GM12878 (cell line): Measurements from ENCODE around the gene IL4I1. TPM values are rescaled to one million over a fixed set of nuclear protein-coding genes. Genes with fewer than 3 reads are reported as not detected.

Experiments used
- ATAC-seq: fragments of 200-7000 bp; cut with Tn5 transposase; 3 replicates; pipeline ENCODE4 v1.9.1; 2020; ENCODE audit warnings: mild to moderate bottlenecking, moderate library complexity
- BruUV-seq: library from RNA; stranded (reverse); fragments of 400-500 nt; replicated peaks from 2 replicates; lab custom pipeline; 2021; lab: Mats Ljungman, UMichigan
- CTCF ChIA-PET: fragments of 300-600 bp; sonication (Branson Sonifier 250); formaldehyde crosslinking; extraction: SDS; loops from one replicate; lab custom pipeline; 2021; ENCODE audit warnings: inconsistent platforms; lab: Yijun Ruan, JAX
- POLR2A ChIA-PET: fragments of 350-600 bp; formaldehyde crosslinking; extraction: SDS; loops from one replicate; lab custom pipeline; 2021; ENCODE audit warnings: inconsistent platforms; lab: Charles Lee
- RAD21 ChIA-PET: fragments of 300-600 bp; sonication (Branson Sonifier 250); formaldehyde crosslinking; loops from one replicate; lab custom pipeline; 2023; ENCODE audit warnings: antibody characterized with exemption; ENCODE audit not compliant: unreplicated experiment; lab: Charles Lee
- SMC1A ChIA-PET: fragments of 300-600 bp; sonication (Branson Sonifier 250); formaldehyde crosslinking; loops from one replicate; lab custom pipeline; 2023; ENCODE audit not compliant: unreplicated experiment, uncharacterized antibody; lab: Charles Lee
- DNase-seq: peaks from one replicate; pipeline ENCODE4 v3.0.0-alpha.2; 2011; ENCODE audit warnings: low read depth, low spot score
- FAIRE-seq: peaks from 3 replicates; lab custom pipeline; 2011; peaks lifted over from hg19 to GRCh38; lab: Jason Lieb, UNC
- H2AFZ ChIP-seq: 2 replicates; pipeline ENCODE4 v1.6.0; 2011; ENCODE audit warnings: low read depth, low read length, control low read depth; ENCODE audit not compliant: control insufficient read depth
- H3K27ac ChIP-seq: 2 replicates; pipeline ENCODE4 v1.5.1; 2011; ENCODE audit warnings: control low read depth; ENCODE audit not compliant: control insufficient read depth, insufficient read depth
- H3K27me3 ChIP-seq, 2 experiments: replicated peaks in 1 of 2; 2 replicates each; pipeline versions ENCODE4 v1.6.0 to v1.6.1; 2011; ENCODE audit warnings: low read length in 1 of 2; ENCODE audit not compliant: control insufficient read depth in 2 of 2, insufficient read depth in 2 of 2
- H3K36me3 ChIP-seq, 2 experiments: 2 replicates each; pipeline ENCODE4 v1.5.1; 2011; ENCODE audit warnings: low read length in 1 of 2; ENCODE audit not compliant: control insufficient read depth in 2 of 2, insufficient read depth in 2 of 2
- H3K4me1 ChIP-seq: 2 replicates; pipeline ENCODE4 v1.6.1; 2011; ENCODE audit warnings: mild to moderate bottlenecking, low read length, moderate library complexity, mixed read lengths; ENCODE audit not compliant: control insufficient read depth, insufficient read depth
- H3K4me2 ChIP-seq: 2 replicates; pipeline ENCODE4 v1.6.0; 2011; ENCODE audit warnings: control low read depth; ENCODE audit not compliant: control insufficient read depth, insufficient read depth
- H3K4me3 ChIP-seq: fragments of 200-600 bp; sonication (generic); 2 replicates; pipeline ENCODE4 v1.5.1; 2016
- H3K79me2 ChIP-seq: 2 replicates; pipeline ENCODE4 v1.6.0; 2011; ENCODE audit warnings: low read length; ENCODE audit not compliant: control insufficient read depth, insufficient read depth
- H3K9ac ChIP-seq: 2 replicates; pipeline ENCODE4 v1.8.0; 2011; ENCODE audit warnings: low read length, control low read depth, mixed read lengths; ENCODE audit not compliant: control insufficient read depth, insufficient read depth
- H3K9me3 ChIP-seq: replicated peaks from 3 replicates; pipeline ENCODE4 v1.5.1; 2011; ENCODE audit warnings: mild to moderate bottlenecking, low read length; ENCODE audit not compliant: control insufficient read depth, insufficient read depth
- H4K20me1 ChIP-seq: 2 replicates; pipeline ENCODE4 v1.6.0; 2011; ENCODE audit not compliant: control insufficient read depth, insufficient read depth
- FOXM1 ChIP-seq: IDR thresholded peaks from 2 replicates; pipeline ENCODE4 v1.6.1; 2012; ENCODE audit warnings: low read depth, mild to moderate bottlenecking, inconsistent platforms, low read length, moderate library complexity
- POLR2A ChIP-seq: IDR thresholded peaks from 2 replicates; pipeline ENCODE4 v1.6.1; 2011; ENCODE audit warnings: low read depth, mild to moderate bottlenecking, low read length
- STAT1 ChIP-seq: fragments of 450-650 bp; conservative IDR thresholded peaks from 2 replicates; pipeline ENCODE4 v1.6.1; 2014; ENCODE audit warnings: antibody characterized with exemption, mild to moderate bottlenecking
- WGBS: methylation state at CpG from one replicate; pipeline ENCODE4 v1.1.6; 2016; ENCODE audit warnings: low lambda C conversion rate; ENCODE audit not compliant: insufficient replicate concordance, insufficient coverage; ENCODE audit errors: missing lambda C conversion rate; 5-methylcytosine and 5-hydroxymethylcytosine counted together
- in situ Hi-C: fragments of 300-500 bp; cut with MboI; formaldehyde crosslinking; loops from 9 replicates; pipeline ENCODE4 v1.14.3; 2018; ENCODE audit warnings: mixed read lengths
- intact Hi-C: fragments of 100-400 bp; cut with micrococcal nuclease; formaldehyde crosslinking; loops from one replicate; pipeline ENCODE4 v1.14.2; 2022; ENCODE audit not compliant: unreplicated experiment
- polyA plus RNA-seq, 11 experiments: library from polyadenylated mRNA; depleted of rRNA in 4 of 11; unstranded in 6 of 11; stranded (reverse) in 5 of 11; fragments of >200 nt; fragmentation: Nextera tagmentation in 4 of 11; fragmentation: Illumina TruSeq in 1 of 11; extraction: Ambion mirVana in 4 of 11; extraction: Trizol in 1 of 11; gene quantifications; 1 replicate in 1 of 11; 2 replicates in 10 of 11; pipeline versions ENCODE4 v1.2.1 to v1.2.3, GENCODE V29; 2011 to 2016; ENCODE audit warnings: inconsistent platforms in 2 of 11, missing spikeins in 2 of 11, low read depth in 1 of 11
- total RNA-seq, 4 experiments: library from RNA; depleted of rRNA in 3 of 4; stranded (reverse); fragments of >200 nt in 3 of 4; fragmentation: Illumina TruSeq in 1 of 4; extraction: Trizol in 1 of 4; gene quantifications; 2 replicates each; pipeline versions ENCODE4 v1.2.1 to v1.2.3, GENCODE V29; 2013 to 2021

Gene IL4I1
- total and polyA plus RNA-seq, 10 of the 15 experiments (the other 5 are each of a cell fraction or from before 2014, with no cell fraction given): 0.62 to 83.8 (median 42.8) TPM

- peaks cover 6% of the 10 kb centered on the region for H3K79me2 ChIP-seq
- H4K20me1 ChIP-seq: no peaks in the 10 kb centered on the region
- H3K9ac ChIP-seq: no peak overlapping the region
- no peak overlapping the region for H3K4me2 ChIP-seq
- in situ Hi-C loops (no loop called here), intact Hi-C loops (no loop called here)
- 79% methylated on average over 21 of the region's 21 CpGs for WGBS
- peaks cover 0 to 14% of the 10 kb centered on the region in 2 experiments; a peak in 3 of 4 replicates for H3K36me3 ChIP-seq
- no peak for FAIRE-seq
- DNase-seq: no peak
- peak; percentile 42; the same call in 1 of the 2 replicates for TF ChIP-seq POLR2A
- TF ChIP-seq FOXM1: no peak
- peaks cover 8% of the 10 kb centered on the region for H3K4me1 ChIP-seq
- H3K4me3 ChIP-seq: no peak overlapping the region
- H2AFZ ChIP-seq: no peak overlapping the region
- ChIA-PET POLR2A (no interaction called here), CTCF (no interaction called here), SMC1A (no interaction called here), RAD21 (no interaction called here)
- TSS peak; percentile 43 for BruUV-seq
- no peaks in the 10 kb centered on the region for H3K9me3 ChIP-seq
- no peaks in the 10 kb centered on the region for H3K27me3 ChIP-seq
- no peak for ATAC-seq
- no peak overlapping the region for H3K27ac ChIP-seq
Measured at GRCh38 chr19:49855676-49856573, 40.8 kb downstream of the IL4I1 start.

DNA sequence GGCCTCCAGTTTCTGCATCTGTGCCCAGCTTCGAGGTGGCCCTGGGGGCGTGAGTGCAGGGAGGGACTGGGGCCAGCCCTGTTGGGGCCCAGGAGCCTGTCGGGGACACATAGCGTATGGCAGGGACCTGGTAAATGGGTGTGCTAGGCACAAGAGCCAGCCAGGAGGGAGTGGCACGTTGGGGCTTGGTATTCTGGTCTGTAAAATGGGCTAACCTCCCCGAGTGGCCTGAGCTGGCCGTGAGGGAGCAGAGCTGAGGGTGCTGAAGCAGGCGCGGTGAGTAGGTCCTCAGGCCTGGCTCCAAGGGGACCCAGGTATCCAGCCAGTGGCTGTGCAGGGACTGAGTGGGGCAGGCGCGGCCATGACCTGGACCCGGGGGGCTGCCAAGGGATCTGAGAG lies 41.4 kb downstream of the IL4I1 start:
- Histone ChIP-seq H4K20me1 (no peaks in the 10 kb centered on the region), H3K4me2 (no peak overlapping the region), H3K79me2 (peaks cover 6% of the 10 kb centered on the region), H3K4me1 (peaks cover 8% of the 10 kb centered on the region), H3K27ac (no peak overlapping the region), H2AFZ (no peak overlapping the region), H3K9me3 (no peaks in the 10 kb centered on the region), H3K36me3 (peaks cover 0 to 14% of the 10 kb centered on the region in 2 experiments; a peak in 2 of 4 replicates), H3K4me3 (no peak overlapping the region), H3K27me3 (no peaks in the 10 kb centered on the region), H3K9ac (no peak overlapping the region)
- no peak for ATAC-seq
- ChIA-PET SMC1A (no interaction called here), RAD21 (no interaction called here), POLR2A (no interaction called here), CTCF (no interaction called here)
- in situ Hi-C loops: no loop called here
- BruUV-seq: no TSS peak
- intact Hi-C loops: no loop called here
- no peak for FAIRE-seq
- WGBS: 88% methylated on average over 12 of the region's 12 CpGs
- no peak for DNase-seq
- TF ChIP-seq STAT1 (no peak), POLR2A (peak; percentile 22; the same call in 1 of the 2 replicates)
